ENCODE results near the gene MAP1LC3C.
"Not testable (repeated sequence)": the region's sequence is repeated elsewhere in the genome, so short reads cannot be mapped to it uniquely, and the experiment has no call there.

Gene MAP1LC3C

GRCh38 chr1:241992734-241993133, 6.2 kb downstream of the MAP1LC3C start:
- no peak for DNase-seq (ENCODE audit: low spot score)

GRCh38 chr1:241990040-241990439, 8.9 kb downstream of the MAP1LC3C start:
- no peak for DNase-seq (ENCODE audit: low spot score)

- not testable (repeated sequence) for DNase-seq (ENCODE audit: low spot score)
Measured at GRCh38 chr1:241988389-241988930, 10.4 kb downstream of the MAP1LC3C start.

GRCh38 chr1:241985787-241986186, 13.1 kb downstream of the MAP1LC3C start:
- no peak for DNase-seq (ENCODE audit: low spot score)

DNA sequence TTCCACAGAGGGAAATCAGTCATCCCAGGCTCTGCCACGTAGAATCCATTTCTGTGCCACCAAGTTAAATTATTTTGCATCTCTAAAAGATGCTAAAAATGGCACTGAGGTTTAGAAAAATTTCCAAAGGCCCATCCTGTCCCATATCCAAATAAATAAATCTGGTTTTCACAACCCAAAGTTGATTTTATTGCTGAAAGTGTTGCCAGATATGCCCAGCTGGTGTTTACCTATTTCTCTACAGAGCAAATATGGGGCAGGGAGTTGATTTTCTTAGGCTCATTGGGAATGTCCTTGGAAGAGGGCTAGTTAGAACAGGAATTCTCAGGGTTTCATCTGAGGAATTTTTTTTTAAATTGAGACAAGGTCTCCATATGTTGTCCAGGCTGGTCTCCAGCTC, 19.0 kb downstream of the MAP1LC3C start:
- DNase-seq (ENCODE audit: low spot score), result no peak

GRCh38 chr1:241979071-241979470, 19.8 kb downstream of the MAP1LC3C start:
- DNase-seq (ENCODE audit: low spot score), result no peak

- DNase-seq (ENCODE audit: low spot score), result no peak
Measured at GRCh38 chr1:241976229-241976628, 22.7 kb downstream of the MAP1LC3C start.

GRCh38 chr1:241972703-241973369, 26.1 kb downstream of the MAP1LC3C start:
- DNase-seq (ENCODE audit: low spot score), result no peak

DNA sequence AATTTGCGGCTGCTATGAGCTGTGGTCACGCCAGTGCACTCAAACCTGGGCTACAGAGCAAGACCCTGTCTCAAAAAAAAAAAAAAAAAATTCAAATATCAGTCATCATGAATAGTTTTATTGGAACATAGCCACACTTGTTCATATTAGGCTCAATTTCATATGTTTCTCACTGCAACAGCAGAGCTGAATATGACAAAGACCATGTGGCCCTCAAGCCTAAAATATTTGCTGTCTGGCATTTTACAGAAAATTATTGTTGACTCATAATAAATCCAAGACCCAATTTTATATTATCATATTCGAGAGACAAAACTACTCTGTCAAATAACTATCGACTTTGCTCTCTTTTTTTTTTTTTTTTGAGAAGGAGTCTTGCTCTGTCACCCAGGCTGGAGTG, 30.3 kb downstream of the MAP1LC3C start:
- DNase-seq (ENCODE audit: low spot score), result no peak

DNA sequence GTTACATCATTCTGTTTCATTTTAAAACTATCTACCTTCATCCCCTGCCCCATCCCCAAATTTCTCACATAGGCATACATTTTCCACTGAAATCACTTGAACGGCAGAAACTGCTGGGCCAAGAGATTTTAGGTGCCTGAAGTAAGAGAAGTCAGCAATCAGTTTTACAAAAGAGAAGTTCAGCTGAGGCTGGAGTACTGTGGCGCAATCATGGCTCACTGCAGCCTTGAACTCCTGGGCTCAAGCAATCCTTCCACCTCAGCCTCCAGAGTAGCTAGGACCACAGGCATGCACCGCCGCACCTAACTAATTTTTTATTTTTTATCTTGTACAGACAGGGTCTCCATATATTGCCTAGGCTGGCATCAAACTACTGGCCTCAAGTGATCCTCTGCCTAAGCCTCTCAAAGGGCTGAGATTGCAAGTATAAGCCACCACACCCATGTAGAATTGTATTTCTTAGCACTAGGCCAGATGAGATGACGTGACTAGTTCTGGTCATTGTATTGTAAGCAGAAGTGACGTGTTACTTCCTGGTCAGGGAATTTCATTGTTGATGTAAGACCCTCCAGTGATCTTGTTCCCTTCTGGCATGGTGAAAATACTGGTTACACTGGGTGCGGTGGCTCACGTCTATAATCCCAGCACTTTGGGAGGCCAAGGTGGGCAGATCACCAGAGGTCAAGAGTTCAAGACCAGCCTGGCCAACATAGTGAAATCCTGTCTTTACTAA, 34.2 kb downstream of the MAP1LC3C start:
- no peak for DNase-seq (ENCODE audit: low spot score)

GRCh38 chr1:241963722-241964121, 35.2 kb downstream of the MAP1LC3C start:
- no peak for DNase-seq (ENCODE audit: low spot score)

GRCh38 chr1:241962153-241962552, 36.7 kb downstream of the MAP1LC3C start:
- DNase-seq (ENCODE audit: low spot score), result no peak

GRCh38 chr1:241957692-241958494, 41.0 kb downstream of the MAP1LC3C start, which contains the start of gene BECN2:
Gene BECN2 (plus strand): TSS chr1:241957767. CDS start chr1:241957767, 0 bp downstream.
- DNase-seq (ENCODE audit: low spot score), result no peak

DNA sequence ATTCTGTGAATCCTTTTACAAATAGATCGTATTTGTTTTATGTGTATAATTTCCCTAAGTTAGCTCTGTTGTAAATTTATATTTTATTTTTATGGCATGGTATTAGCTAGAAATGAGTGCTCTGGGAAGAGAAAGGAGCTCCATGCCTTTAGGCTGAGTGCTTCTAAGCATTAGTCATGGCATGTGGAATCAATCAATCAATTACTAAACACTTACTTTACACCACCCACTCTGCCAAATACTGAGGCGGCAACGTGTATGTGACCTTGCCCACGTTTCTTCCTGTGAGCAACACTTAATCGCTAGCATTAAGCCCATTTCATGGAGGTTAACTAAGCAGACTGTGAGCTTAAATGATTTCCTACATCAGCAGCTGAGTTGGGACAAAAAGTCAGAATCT, 48.5 kb downstream of the MAP1LC3C start:
- DNase-seq (ENCODE audit: low spot score), result no peak

DNA sequence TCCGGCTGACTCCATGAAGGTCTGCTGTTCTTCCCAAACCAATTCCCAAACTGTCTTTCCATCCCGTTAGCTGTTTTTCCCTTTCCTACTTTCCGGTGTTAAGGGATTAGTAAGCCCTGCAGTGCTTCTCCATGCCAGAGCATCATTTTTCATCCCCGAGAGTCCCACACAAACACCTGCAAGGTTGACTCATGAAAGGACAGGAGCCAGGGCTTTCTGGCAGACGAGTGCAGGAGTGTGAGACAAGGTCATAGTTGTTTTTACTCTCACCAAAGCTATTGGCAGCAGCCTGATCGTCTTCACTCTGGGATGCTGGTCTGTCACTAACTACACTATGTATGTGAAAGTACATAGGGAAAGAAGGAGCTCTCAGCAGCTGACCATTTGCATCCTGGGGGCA, 51.5 kb downstream of the MAP1LC3C start:
- DNase-seq (ENCODE audit: low spot score), result no peak

Data from CD4-positive, alpha-beta T cell treated with Interleukin-15 for 4 hours (primary cell).